Astrocyte (in vitro differentiated cells and primary cell): ENCODE data around the gene ADAM19. TPM values are rescaled to one million over a fixed set of nuclear protein-coding genes. Genes with fewer than 3 reads are reported as not detected.

Experiments
- DNase-seq: peaks from one replicate; pipeline ENCODE4 v3.0.0-alpha.2; 2010; ENCODE audit warnings: low read depth
- FAIRE-seq: peaks from 2 replicates; lab custom pipeline; 2011; peaks lifted over from hg19 to GRCh38; lab: Jason Lieb, UNC
- H2AFZ ChIP-seq: 2 replicates; pipeline ENCODE4 v1.6.0; 2012; ENCODE audit warnings: low read depth, low read length, inconsistent platforms
- H3K27ac ChIP-seq: 2 replicates; pipeline ENCODE4 v1.5.1; 2011; ENCODE audit warnings: low read depth, low read length, inconsistent platforms
- H3K27me3 ChIP-seq: 2 replicates; pipeline ENCODE4 v1.6.0; 2011; ENCODE audit warnings: low read length, inconsistent platforms; ENCODE audit not compliant: insufficient read depth
- H3K36me3 ChIP-seq: 2 replicates; pipeline ENCODE4 v1.5.1; 2011; ENCODE audit warnings: low read length, inconsistent platforms; ENCODE audit not compliant: insufficient read depth
- H3K4me1 ChIP-seq: 2 replicates; pipeline ENCODE4 v1.5.1; 2011; ENCODE audit warnings: low read length, inconsistent platforms; ENCODE audit not compliant: insufficient read depth
- H3K4me2 ChIP-seq: 2 replicates; pipeline ENCODE4 v1.6.0; 2012; ENCODE audit warnings: low read length, inconsistent platforms
- H3K4me3 ChIP-seq: 2 replicates; pipeline ENCODE4 v1.5.1; 2011; ENCODE audit warnings: low read depth, mild to moderate bottlenecking, low read length, inconsistent platforms; ENCODE audit not compliant: insufficient read depth
- H3K79me2 ChIP-seq: 2 replicates; pipeline ENCODE4 v1.6.0; 2012; ENCODE audit warnings: mild to moderate bottlenecking, low read length, inconsistent platforms; ENCODE audit not compliant: insufficient read depth
- H3K9ac ChIP-seq: 2 replicates; pipeline ENCODE4 v1.6.0; 2012; ENCODE audit warnings: mild to moderate bottlenecking, low read length, inconsistent platforms
- H3K9me3 ChIP-seq: 2 replicates; pipeline ENCODE4 v1.5.1; 2012; ENCODE audit warnings: low read depth, mild to moderate bottlenecking, low read length, inconsistent platforms; ENCODE audit not compliant: insufficient read depth
- H4K20me1 ChIP-seq: 2 replicates; pipeline ENCODE4 v1.6.0; 2012; ENCODE audit warnings: low read length, inconsistent platforms; ENCODE audit not compliant: insufficient read depth
- H3K27ac Mint-ChIP-seq: one replicate; pipeline ENCODE4 v1.8.0; 2021; ENCODE audit warnings: mild to moderate bottlenecking, mixed read lengths; ENCODE audit not compliant: unreplicated experiment
- H3K27me3 Mint-ChIP-seq: one replicate; pipeline ENCODE4 v1.8.0; 2021; ENCODE audit warnings: low read depth, mixed read lengths; ENCODE audit not compliant: unreplicated experiment
- H3K36me3 Mint-ChIP-seq: one replicate; pipeline ENCODE4 v1.8.0; 2021; ENCODE audit warnings: low read depth, mixed read lengths; ENCODE audit not compliant: unreplicated experiment
- H3K4me1 Mint-ChIP-seq: one replicate; pipeline ENCODE4 v1.8.0; 2021; ENCODE audit warnings: low read depth, mixed read lengths; ENCODE audit not compliant: unreplicated experiment
- H3K4me3 Mint-ChIP-seq: one replicate; pipeline ENCODE4 v1.8.0; 2021; ENCODE audit warnings: mild to moderate bottlenecking, moderate library complexity, mixed read lengths; ENCODE audit not compliant: unreplicated experiment
- H3K9me3 Mint-ChIP-seq: one replicate; pipeline ENCODE4 v1.8.0; 2021; ENCODE audit warnings: mild to moderate bottlenecking, mixed read lengths; ENCODE audit not compliant: unreplicated experiment
- EZH2 ChIP-seq: IDR thresholded peaks from 2 replicates; pipeline ENCODE4 v1.6.1; 2012; ENCODE audit warnings: mild to moderate bottlenecking, low read length, inconsistent platforms; ENCODE audit not compliant: insufficient read depth
- total RNA-seq: library from RNA; stranded (reverse); gene quantifications from 2 replicates; pipeline ENCODE4 v1.2.1, GENCODE V29; 2021
- TF ChIP-seq, protein P1 (sequence below): IDR thresholded peaks from 2 replicates; pipeline ENCODE4 v1.5.1; 2011; ENCODE audit warnings: low read depth, mild to moderate bottlenecking, inconsistent platforms, low read length, moderate library complexity; ENCODE audit not compliant: insufficient read depth

Gene ADAM19
- total RNA-seq, 1 donor from 2014 or later = 316 TPM

DNA sequence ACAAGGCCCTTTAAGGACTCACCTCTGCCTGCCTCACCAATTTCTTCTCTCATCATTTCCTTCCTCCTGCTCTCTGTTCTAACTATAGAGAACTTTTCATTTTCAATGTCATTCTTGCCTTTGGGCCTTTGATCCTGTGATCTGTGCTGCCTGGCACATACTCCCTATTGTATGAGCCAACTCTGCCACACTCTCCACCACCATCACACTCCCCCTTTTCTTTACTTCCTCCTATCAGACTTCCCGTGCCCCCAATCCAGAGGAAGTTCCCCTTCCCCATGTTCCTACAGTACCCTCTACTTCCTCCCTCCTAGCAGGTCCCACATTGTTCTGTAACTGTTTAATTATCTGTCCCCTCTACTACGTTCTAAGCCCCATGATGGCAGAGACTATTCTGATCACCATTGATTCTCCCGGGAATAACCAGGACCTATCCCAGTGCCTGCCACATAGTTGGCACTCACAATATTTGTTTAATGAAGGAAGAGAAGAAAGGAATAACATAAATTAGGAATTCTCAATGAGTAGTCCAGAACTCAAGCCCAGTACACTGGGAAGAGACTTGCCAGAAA is 27.5 kb downstream of the ADAM19 start:
- peaks cover 81% of the 10 kb centered on the region for H4K20me1 ChIP-seq
- H3K36me3 ChIP-seq = peaks cover 8% of the 10 kb centered on the region
- peak overlapping the region; percentile 1 for H3K4me3 ChIP-seq
- H3K9me3 ChIP-seq = no peaks in the 10 kb centered on the region
- no peaks in the 10 kb centered on the region for H3K27me3 ChIP-seq
- peak overlapping the region; percentile 97 for H3K27ac ChIP-seq
- peaks cover 100% of the 10 kb centered on the region for H3K79me2 ChIP-seq
- DNase-seq = no peak
- H3K4me1 ChIP-seq = peaks cover 75% of the 10 kb centered on the region
- H3K4me2 ChIP-seq = peak overlapping the region; percentile 86
- H2AFZ ChIP-seq = no peak overlapping the region
- H3K27me3 Mint-ChIP-seq = no peaks in the 10 kb centered on the region
- peaks cover 66% of the 10 kb centered on the region for H3K4me1 Mint-ChIP-seq
- FAIRE-seq = no peak
- H3K36me3 Mint-ChIP-seq = peaks cover 37% of the 10 kb centered on the region
- H3K9ac ChIP-seq = peak overlapping the region; percentile 78
- TF ChIP-seq, protein P1, sequence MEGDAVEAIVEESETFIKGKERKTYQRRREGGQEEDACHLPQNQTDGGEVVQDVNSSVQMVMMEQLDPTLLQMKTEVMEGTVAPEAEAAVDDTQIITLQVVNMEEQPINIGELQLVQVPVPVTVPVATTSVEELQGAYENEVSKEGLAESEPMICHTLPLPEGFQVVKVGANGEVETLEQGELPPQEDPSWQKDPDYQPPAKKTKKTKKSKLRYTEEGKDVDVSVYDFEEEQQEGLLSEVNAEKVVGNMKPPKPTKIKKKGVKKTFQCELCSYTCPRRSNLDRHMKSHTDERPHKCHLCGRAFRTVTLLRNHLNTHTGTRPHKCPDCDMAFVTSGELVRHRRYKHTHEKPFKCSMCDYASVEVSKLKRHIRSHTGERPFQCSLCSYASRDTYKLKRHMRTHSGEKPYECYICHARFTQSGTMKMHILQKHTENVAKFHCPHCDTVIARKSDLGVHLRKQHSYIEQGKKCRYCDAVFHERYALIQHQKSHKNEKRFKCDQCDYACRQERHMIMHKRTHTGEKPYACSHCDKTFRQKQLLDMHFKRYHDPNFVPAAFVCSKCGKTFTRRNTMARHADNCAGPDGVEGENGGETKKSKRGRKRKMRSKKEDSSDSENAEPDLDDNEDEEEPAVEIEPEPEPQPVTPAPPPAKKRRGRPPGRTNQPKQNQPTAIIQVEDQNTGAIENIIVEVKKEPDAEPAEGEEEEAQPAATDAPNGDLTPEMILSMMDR = no peak
- no peak for TF ChIP-seq EZH2
- H3K4me3 Mint-ChIP-seq = peak overlapping the region; percentile 36
- H3K9me3 Mint-ChIP-seq = no peaks in the 10 kb centered on the region
- H3K27ac Mint-ChIP-seq = peak overlapping the region; percentile 88

DNA sequence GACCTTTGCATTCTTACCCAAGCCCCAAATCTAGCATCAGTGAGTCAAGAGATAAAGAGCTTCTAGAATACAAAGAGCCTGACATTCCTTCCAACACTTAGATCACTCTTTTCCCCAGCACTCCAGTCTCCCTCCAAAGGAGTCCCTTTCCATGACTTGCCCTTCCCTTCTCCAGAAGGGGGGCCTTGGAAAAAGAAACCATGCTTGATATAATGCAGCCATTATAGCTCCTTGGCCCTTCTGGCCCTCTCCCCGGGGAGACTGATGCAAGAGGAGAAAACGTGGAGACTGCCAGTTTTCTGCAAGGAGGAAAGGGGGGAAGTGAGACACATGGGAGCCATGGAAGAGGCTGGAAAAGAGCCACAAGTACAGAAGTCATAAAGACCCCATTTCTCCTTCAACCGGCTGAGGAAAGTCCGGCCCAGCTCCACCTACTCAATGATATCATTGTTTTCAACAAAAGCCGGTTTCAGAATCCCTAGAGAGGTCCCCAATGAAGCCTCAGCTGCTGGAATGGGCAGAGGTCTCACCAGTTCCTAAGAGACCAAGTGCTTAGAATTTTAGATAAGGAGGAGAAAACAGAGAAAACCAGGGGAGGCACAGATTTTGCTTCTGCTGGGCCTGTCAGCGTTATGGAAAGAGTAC is 29.0 kb downstream of the ADAM19 start:
- Mint-ChIP-seq H3K36me3 (peaks cover 30% of the 10 kb centered on the region), H3K27ac (peak overlapping the region; percentile 79), H3K4me3 (peak overlapping the region; percentile 61), H3K27me3 (no peaks in the 10 kb centered on the region), H3K4me1 (peaks cover 70% of the 10 kb centered on the region), H3K9me3 (no peaks in the 10 kb centered on the region)
- peaks cover 100% of the 10 kb centered on the region for H3K79me2 ChIP-seq
- TF ChIP-seq, protein P1 = no peak
- TF ChIP-seq EZH2 = no peak
- H3K4me1 ChIP-seq = peaks cover 87% of the 10 kb centered on the region
- no peaks in the 10 kb centered on the region for H3K9me3 ChIP-seq
- H3K9ac ChIP-seq = peak overlapping the region; percentile 24
- H3K4me3 ChIP-seq = no peak overlapping the region
- H3K36me3 ChIP-seq = no peaks in the 10 kb centered on the region
- DNase-seq = peak; percentile 71
- no peak for FAIRE-seq
- H4K20me1 ChIP-seq = peaks cover 88% of the 10 kb centered on the region
- H3K4me2 ChIP-seq = peak overlapping the region; percentile 86
- no peaks in the 10 kb centered on the region for H3K27me3 ChIP-seq
- peak overlapping the region; percentile 97 for H3K27ac ChIP-seq
- H2AFZ ChIP-seq = no peak overlapping the region
